HUES64 (cell line): ENCODE results near the gene YDJC.
"Not testable (repeated sequence)": the region's sequence is repeated elsewhere in the genome, so short reads cannot be mapped to it uniquely, and the experiment has no call there.

ENCODE experiments used
- H3K27ac ChIP-seq: 2 replicates; pipeline ENCODE4 v1.7.0; 2013; ENCODE audit warnings: low read depth, low read length, inconsistent platforms
- H3K27me3 ChIP-seq: 2 replicates; pipeline ENCODE4 v1.6.1; 2013; ENCODE audit warnings: mild to moderate bottlenecking, low read length; ENCODE audit not compliant: insufficient read depth
- H3K36me3 ChIP-seq: 2 replicates; pipeline ENCODE4 v1.6.1; 2013; ENCODE audit warnings: mild to moderate bottlenecking, low read length; ENCODE audit not compliant: insufficient read depth
- H3K4me1 ChIP-seq: 2 replicates; pipeline ENCODE4 v1.6.1; 2013; ENCODE audit warnings: mild to moderate bottlenecking, low read length, moderate library complexity; ENCODE audit not compliant: insufficient read depth
- H3K4me3 ChIP-seq: 2 replicates; pipeline ENCODE4 v1.5.1; 2013; ENCODE audit warnings: mild to moderate bottlenecking, low read length, moderate library complexity
- H3K9ac ChIP-seq: 2 replicates; pipeline ENCODE4 v1.6.1; 2013; ENCODE audit warnings: mild to moderate bottlenecking, low read depth, low read length
- H3K9me3 ChIP-seq: 2 replicates; pipeline ENCODE4 v1.6.1; 2013; ENCODE audit warnings: low read depth, low read length; ENCODE audit not compliant: insufficient read depth
- WGBS: fragments of 150-250, 120-280 bp; methylation state at CpG from one replicate; pipeline ENCODE4 v1.1.7; 2013; ENCODE audit warnings: missing lambda C conversion rate; 5-methylcytosine and 5-hydroxymethylcytosine counted together

Gene YDJC

GRCh38 chr22:21617337-21617736 lies 12.5 kb downstream of the YDJC start:
- H3K9me3 ChIP-seq, H3K4me1 ChIP-seq, H3K27ac ChIP-seq, H3K4me3 ChIP-seq, H3K9ac ChIP-seq, H3K27me3 ChIP-seq: not testable (repeated sequence)
- 97% methylated on average over 6 of the region's 6 CpGs for WGBS
- H3K36me3 ChIP-seq, result peaks cover 30% of the 10 kb centered on the region

- H3K9me3 ChIP-seq, result no peaks in the 10 kb centered on the region
- H3K4me3 ChIP-seq, result no peak overlapping the region
- no peaks in the 10 kb centered on the region for H3K4me1 ChIP-seq
- no peaks in the 10 kb centered on the region for H3K27me3 ChIP-seq
- no peak overlapping the region for H3K27ac ChIP-seq
- no peak overlapping the region for H3K9ac ChIP-seq
- peaks cover 39% of the 10 kb centered on the region for H3K36me3 ChIP-seq
- WGBS, result 93% methylated on average over 4 of the region's 4 CpGs
Observed at GRCh38 chr22:21615731-21616130, 14.1 kb downstream of the YDJC start.

GRCh38 chr22:21613553-21614233 lies 16.1 kb downstream of the YDJC start:
- Histone ChIP-seq H3K27ac (no peak overlapping the region), H3K9ac (no peak overlapping the region), H3K9me3 (no peaks in the 10 kb centered on the region), H3K36me3 (peaks cover 54% of the 10 kb centered on the region), H3K4me3 (no peak overlapping the region), H3K27me3 (no peaks in the 10 kb centered on the region), H3K4me1 (no peaks in the 10 kb centered on the region)
- WGBS, result 95% methylated on average over 4 of the region's 4 CpGs

GRCh38 chr22:21612858-21613257 lies 17.0 kb downstream of the YDJC start:
- Histone ChIP-seq H3K36me3 (peaks cover 54% of the 10 kb centered on the region), H3K27ac (no peak overlapping the region), H3K27me3 (no peaks in the 10 kb centered on the region), H3K4me3 (no peak overlapping the region), H3K9ac (no peak overlapping the region), H3K9me3 (no peaks in the 10 kb centered on the region), H3K4me1 (no peaks in the 10 kb centered on the region)
- 93% methylated on average over 7 of the region's 7 CpGs for WGBS

GRCh38 chr22:21611210-21611977 lies 18.4 kb downstream of the YDJC start:
- no peaks in the 10 kb centered on the region for H3K27me3 ChIP-seq
- no peaks in the 10 kb centered on the region for H3K4me1 ChIP-seq
- H3K27ac ChIP-seq, result no peak overlapping the region
- no peak overlapping the region for H3K4me3 ChIP-seq
- H3K36me3 ChIP-seq, result peaks cover 54% of the 10 kb centered on the region
- 96% methylated on average over 4 of the region's 4 CpGs for WGBS
- H3K9me3 ChIP-seq, result no peaks in the 10 kb centered on the region
- H3K9ac ChIP-seq, result no peak overlapping the region

- H3K4me1 ChIP-seq, H3K27ac ChIP-seq, H3K27me3 ChIP-seq, H3K9me3 ChIP-seq, H3K9ac ChIP-seq, H3K4me3 ChIP-seq: not testable (repeated sequence)
- WGBS, result 93% methylated on average over 9 of the region's 11 CpGs
- H3K36me3 ChIP-seq, result peaks cover 46% of the 10 kb centered on the region
Observed at GRCh38 chr22:21609556-21610157, 20.2 kb downstream of the YDJC start.

GRCh38 chr22:21606775-21607174 lies 23.0 kb downstream of the YDJC start:
- no peaks in the 10 kb centered on the region for H3K27me3 ChIP-seq
- no peaks in the 10 kb centered on the region for H3K9me3 ChIP-seq
- H3K9ac ChIP-seq, result no peak overlapping the region
- peaks cover 25% of the 10 kb centered on the region for H3K36me3 ChIP-seq
- no peak overlapping the region for H3K27ac ChIP-seq
- WGBS, result 96% methylated on average over 8 of the region's 8 CpGs
- H3K4me3 ChIP-seq, result no peak overlapping the region
- H3K4me1 ChIP-seq, result no peaks in the 10 kb centered on the region

GRCh38 chr22:21605887-21606564 lies 23.8 kb downstream of the YDJC start:
- Histone ChIP-seq H3K4me1 (no peaks in the 10 kb centered on the region), H3K36me3 (peaks cover 18% of the 10 kb centered on the region), H3K4me3 (no peak overlapping the region), H3K9me3 (no peaks in the 10 kb centered on the region), H3K9ac (no peak overlapping the region), H3K27ac (no peak overlapping the region), H3K27me3 (no peaks in the 10 kb centered on the region)
- 97% methylated on average over 7 of the region's 7 CpGs for WGBS

GRCh38 chr22:21603973-21604372 lies 25.8 kb downstream of the YDJC start:
- no peaks in the 10 kb centered on the region for H3K27me3 ChIP-seq
- no peak overlapping the region for H3K9ac ChIP-seq
- WGBS, result 94% methylated on average over 8 of the region's 9 CpGs
- H3K4me1 ChIP-seq, result no peaks in the 10 kb centered on the region
- H3K9me3 ChIP-seq, result no peaks in the 10 kb centered on the region
- H3K27ac ChIP-seq, result no peak overlapping the region
- H3K36me3 ChIP-seq, result no peaks in the 10 kb centered on the region
- H3K4me3 ChIP-seq, result no peak overlapping the region

GRCh38 chr22:21602579-21602978 lies 27.2 kb downstream of the YDJC start:
- Histone ChIP-seq H3K9me3 (no peaks in the 10 kb centered on the region), H3K36me3 (no peaks in the 10 kb centered on the region), H3K27me3 (no peaks in the 10 kb centered on the region), H3K4me3 (no peak overlapping the region), H3K27ac (no peak overlapping the region), H3K9ac (no peak overlapping the region), H3K4me1 (no peaks in the 10 kb centered on the region)
- WGBS, result 93% methylated on average over 6 of the region's 6 CpGs
